ENCODE results near the gene THOP1.

Gene THOP1

DNA sequence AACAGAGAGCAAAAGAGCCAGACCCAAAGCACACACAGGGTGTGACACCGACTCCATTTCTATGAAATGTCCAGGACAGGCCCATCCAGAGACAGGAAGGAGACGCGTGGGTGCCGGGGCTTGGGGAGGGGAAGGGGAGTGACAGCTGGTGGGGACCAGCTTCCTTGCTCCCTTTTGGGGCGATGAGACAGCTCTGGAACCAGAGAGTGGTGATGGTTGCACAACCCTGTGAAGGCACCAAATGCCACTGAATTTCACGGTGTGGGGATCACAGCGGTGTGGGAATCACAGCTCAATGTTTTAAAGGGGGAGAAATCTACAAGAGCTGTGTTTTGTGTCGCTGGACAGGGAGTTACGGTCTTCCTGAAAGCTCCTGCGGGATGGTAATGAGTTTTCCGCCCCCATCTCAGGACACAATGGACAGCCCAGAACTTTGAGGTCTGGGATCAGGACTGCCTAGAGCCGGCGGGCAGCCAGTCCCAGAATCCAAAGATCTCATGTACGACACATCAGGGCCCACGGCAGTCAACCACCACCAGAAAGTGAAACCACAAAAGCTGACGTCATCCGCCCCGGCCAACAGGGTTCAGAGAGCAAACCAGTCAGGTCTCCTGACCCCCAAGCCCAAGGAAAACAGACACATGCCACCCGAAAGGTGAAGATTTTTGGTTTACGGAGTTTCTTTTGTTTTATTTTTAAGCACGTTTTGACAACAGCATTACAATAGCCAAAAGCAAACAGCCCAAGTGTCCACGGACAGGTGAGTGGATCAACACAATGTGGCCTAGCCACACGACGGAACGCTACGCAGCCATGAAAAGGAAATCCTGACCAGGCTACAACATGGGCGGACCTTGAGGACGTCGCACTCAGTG lies 9.5 kb upstream of the THOP1 start:
- Mint-ChIP-seq H3K27ac (peak overlapping the region; percentile 70 to 91 (median 90)), H3K36me3 (ENCODE audit: low read depth) (peaks cover 24% of the 10 kb centered on the region), H3K4me3 (peak overlapping the region in 2 of 3 experiments; percentile 53 to 75), H3K9me3 (no peaks in the 10 kb centered on the region), H3K4me1 (peaks cover 57% of the 10 kb centered on the region), H3K27me3 (ENCODE audit: low read depth) (no peaks in the 10 kb centered on the region)
- TF ChIP-seq, protein P1, sequence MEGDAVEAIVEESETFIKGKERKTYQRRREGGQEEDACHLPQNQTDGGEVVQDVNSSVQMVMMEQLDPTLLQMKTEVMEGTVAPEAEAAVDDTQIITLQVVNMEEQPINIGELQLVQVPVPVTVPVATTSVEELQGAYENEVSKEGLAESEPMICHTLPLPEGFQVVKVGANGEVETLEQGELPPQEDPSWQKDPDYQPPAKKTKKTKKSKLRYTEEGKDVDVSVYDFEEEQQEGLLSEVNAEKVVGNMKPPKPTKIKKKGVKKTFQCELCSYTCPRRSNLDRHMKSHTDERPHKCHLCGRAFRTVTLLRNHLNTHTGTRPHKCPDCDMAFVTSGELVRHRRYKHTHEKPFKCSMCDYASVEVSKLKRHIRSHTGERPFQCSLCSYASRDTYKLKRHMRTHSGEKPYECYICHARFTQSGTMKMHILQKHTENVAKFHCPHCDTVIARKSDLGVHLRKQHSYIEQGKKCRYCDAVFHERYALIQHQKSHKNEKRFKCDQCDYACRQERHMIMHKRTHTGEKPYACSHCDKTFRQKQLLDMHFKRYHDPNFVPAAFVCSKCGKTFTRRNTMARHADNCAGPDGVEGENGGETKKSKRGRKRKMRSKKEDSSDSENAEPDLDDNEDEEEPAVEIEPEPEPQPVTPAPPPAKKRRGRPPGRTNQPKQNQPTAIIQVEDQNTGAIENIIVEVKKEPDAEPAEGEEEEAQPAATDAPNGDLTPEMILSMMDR (IDR thresholded peaks at IDR 0.05; ENCODE audit: unreplicated experiment in 3 of 3), result no peak

DNA sequence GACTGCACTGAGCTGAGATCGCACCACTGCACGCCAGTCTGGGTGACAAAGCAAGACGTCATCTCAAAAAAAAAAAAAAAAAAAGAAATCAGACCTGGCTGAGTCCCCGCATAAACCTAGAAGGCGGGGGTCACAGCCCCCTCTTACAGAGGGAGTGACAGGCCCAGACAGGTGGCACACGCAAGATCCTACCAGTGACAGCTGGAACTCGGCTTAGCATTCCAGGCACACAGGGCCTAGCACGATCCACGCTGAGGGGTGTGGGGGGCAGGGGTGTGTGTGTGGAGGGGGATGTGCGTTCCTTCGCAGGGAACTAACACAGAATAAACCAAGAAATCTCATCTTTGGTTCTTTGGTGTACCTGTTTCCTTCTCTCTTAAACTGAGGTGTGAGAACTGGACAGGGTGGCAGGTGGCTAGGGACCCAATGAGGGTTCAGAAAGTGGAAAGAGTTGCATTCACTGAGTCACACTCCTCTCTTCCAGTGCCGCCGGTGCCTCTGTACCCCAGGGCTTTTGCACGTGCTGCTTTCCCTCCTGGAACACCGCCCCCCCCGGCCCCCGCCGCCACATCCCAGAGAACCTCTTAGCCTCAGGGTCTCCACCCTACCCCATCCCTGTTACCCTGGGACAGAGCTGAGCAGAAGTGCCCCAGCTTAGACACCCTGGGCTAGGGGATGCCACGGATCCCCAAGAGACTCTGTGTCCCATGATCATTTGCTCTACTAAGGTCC lies 7.2 kb upstream of the THOP1 start:
- Mint-ChIP-seq H3K27me3 (ENCODE audit: low read depth) (no peaks in the 10 kb centered on the region), H3K36me3 (ENCODE audit: low read depth) (peaks cover 24% of the 10 kb centered on the region), H3K9me3 (no peaks in the 10 kb centered on the region), H3K4me3 (peak overlapping the region in 2 of 3 experiments; percentile 65 to 75), H3K27ac (peak overlapping the region in 2 of 3 experiments; percentile 40 to 56), H3K4me1 (peaks cover 62% of the 10 kb centered on the region)
- TF ChIP-seq, protein P1 (IDR thresholded peaks at IDR 0.05; ENCODE audit: unreplicated experiment in 3 of 3), result no peak

DNA sequence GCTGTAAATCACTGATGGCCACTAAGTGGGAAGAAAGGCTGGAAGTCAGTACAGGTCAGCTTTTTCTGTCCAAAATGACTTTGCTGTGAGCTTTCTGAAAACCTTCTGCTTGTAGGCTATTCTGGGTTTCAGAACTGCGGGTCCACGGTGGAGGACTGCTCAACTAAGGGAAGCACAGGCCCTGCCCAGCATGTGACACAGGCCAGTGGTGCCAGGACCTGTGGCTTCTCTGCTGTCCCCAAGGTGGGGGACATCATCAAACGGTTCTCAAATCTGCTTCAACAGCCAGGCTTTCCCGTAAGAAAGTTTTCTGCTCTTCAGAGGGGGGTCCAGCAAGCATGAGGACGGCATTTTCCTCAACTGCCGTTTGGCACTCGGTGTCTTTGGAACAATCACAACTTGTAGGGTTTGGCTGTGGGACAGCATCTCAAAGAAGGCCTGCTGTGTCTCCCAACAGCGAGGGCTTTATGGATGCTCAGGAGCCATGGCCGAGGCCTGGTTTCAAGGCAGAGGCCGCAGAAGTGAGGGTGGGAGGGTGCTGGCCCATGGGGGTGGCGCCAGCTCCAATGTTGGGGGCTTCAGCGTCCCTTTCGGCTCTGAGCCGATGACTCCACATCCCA lies 6.1 kb upstream of the THOP1 start:
- TF ChIP-seq, protein P1 (IDR thresholded peaks at IDR 0.05; ENCODE audit: unreplicated experiment in 3 of 3), result no peak
- Mint-ChIP-seq H3K4me1 (peaks cover 65% of the 10 kb centered on the region), H3K4me3 (peak overlapping the region in 2 of 3 experiments; percentile 14 to 16)

DNA sequence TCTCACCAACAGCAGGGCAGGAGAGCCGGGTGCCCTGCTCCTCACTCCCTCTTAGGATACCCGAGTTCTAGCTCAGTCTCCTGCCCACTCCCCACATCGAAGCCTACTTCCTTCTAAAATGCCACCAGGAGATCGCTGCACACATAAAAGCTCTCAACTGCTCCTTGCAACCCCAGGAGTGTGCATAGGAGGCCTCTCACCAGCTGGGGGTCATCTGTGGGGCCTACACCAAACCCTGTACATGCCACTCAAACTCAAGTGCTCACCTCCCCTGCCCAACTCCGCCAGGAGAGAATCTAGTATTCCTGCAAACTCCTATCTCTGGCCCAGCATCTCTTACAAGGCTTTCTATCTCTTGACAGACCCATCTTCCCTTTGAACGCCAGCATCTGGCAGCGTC lies 5.0 kb upstream of the THOP1 start:
- TF ChIP-seq, protein P1 (IDR thresholded peaks at IDR 0.05; ENCODE audit: unreplicated experiment in 3 of 3), result no peak
- Mint-ChIP-seq H3K4me1 (peaks cover 56% of the 10 kb centered on the region), H3K9me3 (no peaks in the 10 kb centered on the region), H3K4me3 (peak overlapping the region; percentile 89 to 97 (median 95)), H3K27ac (peak overlapping the region; percentile 31 to 71 (median 34)), H3K27me3 (ENCODE audit: low read depth) (no peaks in the 10 kb centered on the region), H3K36me3 (ENCODE audit: low read depth) (peaks cover 18% of the 10 kb centered on the region)

More for the DNA sequence above, 6.1 kb upstream of the THOP1 start:
- peaks cover 24% of the 10 kb centered on the region for H3K36me3 Mint-ChIP-seq (ENCODE audit: low read depth)
- no peaks in the 10 kb centered on the region for H3K9me3 Mint-ChIP-seq
- peak overlapping the region in 1 of 3 experiments; percentile 56 for H3K27ac Mint-ChIP-seq
- no peaks in the 10 kb centered on the region for H3K27me3 Mint-ChIP-seq (ENCODE audit: low read depth)

DNA sequence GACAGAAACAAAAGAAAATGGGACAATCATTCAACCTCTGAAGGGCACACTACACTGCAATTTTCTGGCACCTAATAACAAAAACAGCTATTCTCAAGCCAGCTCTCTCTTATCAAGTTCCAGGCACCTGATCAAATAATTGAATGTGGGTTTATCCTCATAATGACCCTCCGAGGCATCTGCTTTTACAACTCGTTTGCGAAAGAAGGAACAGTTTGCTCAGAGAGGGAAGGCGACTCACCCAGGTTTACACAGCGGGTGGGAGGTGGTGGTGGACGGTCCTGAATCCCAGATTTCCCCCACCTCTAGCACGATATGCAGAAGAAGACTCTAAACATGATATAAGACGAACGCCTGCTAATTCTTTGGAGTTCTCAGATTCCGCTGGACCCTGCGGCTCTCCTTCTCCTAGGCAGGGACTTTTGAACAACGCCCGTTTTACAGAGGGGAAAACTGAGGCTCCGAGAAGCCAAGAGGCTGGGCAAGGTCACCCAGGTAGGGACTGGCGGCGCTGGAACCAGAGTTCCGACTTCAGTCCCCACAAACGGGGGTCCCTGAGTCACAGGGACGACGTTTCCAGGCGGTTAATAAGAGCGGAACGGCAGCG lies 2.9 kb upstream of the THOP1 start:
- Mint-ChIP-seq H3K9me3 (no peaks in the 10 kb centered on the region), H3K36me3 (ENCODE audit: low read depth) (peaks cover 13% of the 10 kb centered on the region), H3K27me3 (ENCODE audit: low read depth) (no peaks in the 10 kb centered on the region)

More for the DNA sequence above, 2.9 kb upstream of the THOP1 start:
- peak overlapping the region; percentile 44 to 86 (median 56) for H3K27ac Mint-ChIP-seq
- peaks cover 53% of the 10 kb centered on the region for H3K4me1 Mint-ChIP-seq
- TF ChIP-seq, protein P1 (IDR thresholded peaks at IDR 0.05; ENCODE audit: unreplicated experiment in 3 of 3), result no peak
- H3K4me3 Mint-ChIP-seq, result peak overlapping the region; percentile 89 to 97 (median 95)

Measured in nephron (organoid).